Neural progenitor cell (in vitro differentiated cells): ENCODE measurements around the gene HIPK2. TPM values are rescaled to one million over a fixed set of nuclear protein-coding genes. Genes with fewer than 3 reads are reported as not detected.
A peak's percentile ranks its signal among the peaks of the same experiment; 100 is the strongest.

Source experiments
- DNase-seq: peaks from one replicate; pipeline ENCODE4 v3.0.0-alpha.2; 2016; ENCODE audit warnings: low spot score
- H2AFZ ChIP-seq: fragments of 200-600 bp; sonication (generic); replicated peaks from 2 replicates; pipeline ENCODE4 v1.6.1; 2016; ENCODE audit warnings: antibody characterized with exemption
- H3F3A ChIP-seq: fragments of 200-600 bp; sonication (generic); 2 replicates; pipeline ENCODE4 v1.6.1; 2016; ENCODE audit warnings: antibody characterized with exemption, low read depth
- H3K27ac ChIP-seq: fragments of 200-600 bp; sonication (generic); 2 replicates; pipeline ENCODE4 v1.5.1; 2016; ENCODE audit warnings: mild to moderate bottlenecking
- H3K27me3 ChIP-seq: fragments of 200-600 bp; sonication (generic); 2 replicates; pipeline ENCODE4 v1.6.1; 2016; ENCODE audit warnings: mild to moderate bottlenecking, moderate library complexity
- H3K36me3 ChIP-seq: fragments of 200-600 bp; sonication (generic); 2 replicates; pipeline ENCODE4 v1.5.1; 2016
- H3K4me1 ChIP-seq: fragments of 200-600 bp; sonication (generic); 2 replicates; pipeline ENCODE4 v1.6.1; 2016; ENCODE audit warnings: mixed run types
- H3K4me2 ChIP-seq: fragments of 200-600 bp; sonication (generic); 2 replicates; pipeline ENCODE4 v1.6.1; 2016
- H3K4me3 ChIP-seq: fragments of 200-600 bp; sonication (generic); 2 replicates; pipeline ENCODE4 v1.5.1; 2016
- H3K79me2 ChIP-seq: fragments of 200-600 bp; sonication (generic); 2 replicates; pipeline ENCODE4 v1.6.1; 2016; ENCODE audit warnings: low read depth
- H3K9ac ChIP-seq: fragments of 200-600 bp; sonication (generic); 2 replicates; pipeline ENCODE4 v1.6.1; 2016
- H3K9me3 ChIP-seq: fragments of 200-600 bp; sonication (generic); 2 replicates; pipeline ENCODE4 v1.5.1; 2016; ENCODE audit warnings: low read depth
- H4K20me1 ChIP-seq: fragments of 200-600 bp; sonication (generic); 2 replicates; pipeline ENCODE4 v1.6.1; 2016; ENCODE audit warnings: low read depth
- H3K27ac Mint-ChIP-seq: 3 replicates; pipeline ENCODE4 v1.8.0; 2021; ENCODE audit warnings: mixed read lengths
- H3K27me3 Mint-ChIP-seq: 2 replicates; pipeline ENCODE4 v1.8.0; 2022; ENCODE audit warnings: low read depth, mild to moderate bottlenecking, inconsistent platforms, moderate library complexity, mixed read lengths; ENCODE audit not compliant: insufficient read depth
- H3K36me3 Mint-ChIP-seq: 3 replicates; pipeline ENCODE4 v1.8.0; 2021; ENCODE audit warnings: mixed read lengths
- H3K4me1 Mint-ChIP-seq: 3 replicates; pipeline ENCODE4 v1.8.0; 2021; ENCODE audit warnings: mixed read lengths
- H3K4me3 Mint-ChIP-seq: 3 replicates; pipeline ENCODE4 v1.8.0; 2021; ENCODE audit warnings: mild to moderate bottlenecking, moderate library complexity, mixed read lengths
- H3K9me3 Mint-ChIP-seq: 3 replicates; pipeline ENCODE4 v1.8.0; 2020; ENCODE audit warnings: mixed read lengths
- CTCF ChIP-seq: fragments of 200-600 bp; sonication (generic); IDR thresholded peaks from 2 replicates; pipeline ENCODE4 v1.5.1; 2017; ENCODE audit warnings: antibody characterized with exemption, mild to moderate bottlenecking
- EZH2 ChIP-seq: fragments of 200-600 bp; sonication (generic); IDR thresholded peaks from 2 replicates; pipeline ENCODE4 v1.6.1; 2017; ENCODE audit warnings: antibody characterized with exemption, mild to moderate bottlenecking, moderate library complexity
- EZH2phosphoT487 ChIP-seq: fragments of 200-600 bp; sonication (generic); IDR thresholded peaks from 2 replicates; pipeline ENCODE4 v1.6.1; 2017; ENCODE audit warnings: antibody characterized with exemption
- total RNA-seq: library from RNA; depleted of rRNA; stranded (reverse); fragments of >200 nt; gene quantifications from 2 replicates; pipeline ENCODE4 v1.2.3, GENCODE V29; 2015; ENCODE audit warnings: low replicate concordance

HIPK2 gene
- total RNA-seq, 1 donor from 2014 or later, result 12.8 TPM

- H3K79me2 ChIP-seq, result no peaks in the 10 kb centered on the region
- no peak overlapping the region for H2AFZ ChIP-seq
- Mint-ChIP-seq H3K36me3 (peaks cover 2% of the 10 kb centered on the region), H3K27ac (no peak overlapping the region), H3K9me3 (no peaks in the 10 kb centered on the region), H3K27me3 (peaks cover 2% of the 10 kb centered on the region), H3K4me3 (peak overlapping the region; percentile 13), H3K4me1 (peaks cover 68% of the 10 kb centered on the region)
- H3K36me3 ChIP-seq, result no peaks in the 10 kb centered on the region
- H3K4me2 ChIP-seq, result peak overlapping the region; percentile 42
- H3K9me3 ChIP-seq, result no peaks in the 10 kb centered on the region
- H3K27ac ChIP-seq, result no peak overlapping the region
- H3K4me1 ChIP-seq, result peaks cover 27% of the 10 kb centered on the region
- no peak for DNase-seq
- peak overlapping the region; percentile 2 for H3K4me3 ChIP-seq
- no peak overlapping the region for H3K9ac ChIP-seq
- TF ChIP-seq EZH2 (no peak), EZH2phosphoT487 (no peak), CTCF (no peak)
- peaks cover 50% of the 10 kb centered on the region for H4K20me1 ChIP-seq
- H3K27me3 ChIP-seq, result no peaks in the 10 kb centered on the region
- H3F3A ChIP-seq, result peaks cover 15% of the 10 kb centered on the region
Measured at GRCh38 chr7:139658908-139659675, 118.7 kb downstream of the HIPK2 start.

DNA sequence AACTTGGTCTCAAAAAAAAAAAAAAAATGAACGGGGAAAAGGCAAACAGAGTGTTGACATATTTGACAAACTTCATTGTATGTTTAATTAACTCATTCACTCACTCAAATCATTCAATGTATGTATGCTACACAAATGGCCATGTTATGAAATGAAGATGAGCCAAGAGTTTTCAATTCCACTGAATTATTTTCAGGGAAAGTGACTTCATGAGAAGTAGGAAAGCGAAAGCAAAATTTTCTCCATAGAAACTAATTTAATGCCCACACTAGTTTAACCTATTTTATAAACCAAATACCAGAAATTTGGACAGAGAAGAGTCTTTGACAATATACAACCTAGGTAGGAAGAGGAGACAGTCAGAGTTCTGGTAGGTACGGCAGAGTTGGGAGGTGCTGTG is 119.5 kb downstream of the HIPK2 start:
- Histone ChIP-seq H2AFZ (no peak overlapping the region), H3K9me3 (no peaks in the 10 kb centered on the region), H4K20me1 (peaks cover 55% of the 10 kb centered on the region), H3K9ac (no peak overlapping the region), H3K27ac (no peak overlapping the region), H3K4me1 (peaks cover 27% of the 10 kb centered on the region), H3K4me2 (no peak overlapping the region), H3K4me3 (no peak overlapping the region), H3F3A (peaks cover 15% of the 10 kb centered on the region), H3K79me2 (no peaks in the 10 kb centered on the region), H3K27me3 (no peaks in the 10 kb centered on the region), H3K36me3 (no peaks in the 10 kb centered on the region)
- Mint-ChIP-seq H3K27ac (no peak overlapping the region), H3K27me3 (peaks cover 2% of the 10 kb centered on the region), H3K9me3 (no peaks in the 10 kb centered on the region), H3K4me3 (no peak overlapping the region), H3K4me1 (peaks cover 66% of the 10 kb centered on the region), H3K36me3 (peaks cover 2% of the 10 kb centered on the region)
- no peak for DNase-seq
- TF ChIP-seq CTCF (no peak), EZH2 (no peak), EZH2phosphoT487 (no peak)

- H3K4me3 ChIP-seq, result no peak overlapping the region
- Mint-ChIP-seq H3K4me1 (peaks cover 64% of the 10 kb centered on the region), H3K4me3 (no peak overlapping the region), H3K9me3 (no peaks in the 10 kb centered on the region), H3K27ac (no peak overlapping the region), H3K27me3 (peaks cover 2% of the 10 kb centered on the region), H3K36me3 (no peaks in the 10 kb centered on the region)
- TF ChIP-seq CTCF (no peak), EZH2phosphoT487 (no peak), EZH2 (no peak)
- no peaks in the 10 kb centered on the region for H3K36me3 ChIP-seq
- H3K4me2 ChIP-seq, result no peak overlapping the region
- H4K20me1 ChIP-seq, result peaks cover 58% of the 10 kb centered on the region
- H3F3A ChIP-seq, result peaks cover 15% of the 10 kb centered on the region
- DNase-seq, result no peak
- no peak overlapping the region for H3K27ac ChIP-seq
- no peaks in the 10 kb centered on the region for H3K9me3 ChIP-seq
- no peak overlapping the region for H2AFZ ChIP-seq
- no peaks in the 10 kb centered on the region for H3K79me2 ChIP-seq
- peaks cover 27% of the 10 kb centered on the region for H3K4me1 ChIP-seq
- no peak overlapping the region for H3K9ac ChIP-seq
- H3K27me3 ChIP-seq, result no peaks in the 10 kb centered on the region
Measured at GRCh38 chr7:139657725-139658124, 120.1 kb downstream of the HIPK2 start.
